NCI-H1048 (cell line): ENCODE data around the gene HOXC10.

ENCODE experiments used
- DNase-seq: peaks from one replicate; lab custom pipeline; 2025; lab: John Stamatoyannopoulos, UW

Gene HOXC10

DNA sequence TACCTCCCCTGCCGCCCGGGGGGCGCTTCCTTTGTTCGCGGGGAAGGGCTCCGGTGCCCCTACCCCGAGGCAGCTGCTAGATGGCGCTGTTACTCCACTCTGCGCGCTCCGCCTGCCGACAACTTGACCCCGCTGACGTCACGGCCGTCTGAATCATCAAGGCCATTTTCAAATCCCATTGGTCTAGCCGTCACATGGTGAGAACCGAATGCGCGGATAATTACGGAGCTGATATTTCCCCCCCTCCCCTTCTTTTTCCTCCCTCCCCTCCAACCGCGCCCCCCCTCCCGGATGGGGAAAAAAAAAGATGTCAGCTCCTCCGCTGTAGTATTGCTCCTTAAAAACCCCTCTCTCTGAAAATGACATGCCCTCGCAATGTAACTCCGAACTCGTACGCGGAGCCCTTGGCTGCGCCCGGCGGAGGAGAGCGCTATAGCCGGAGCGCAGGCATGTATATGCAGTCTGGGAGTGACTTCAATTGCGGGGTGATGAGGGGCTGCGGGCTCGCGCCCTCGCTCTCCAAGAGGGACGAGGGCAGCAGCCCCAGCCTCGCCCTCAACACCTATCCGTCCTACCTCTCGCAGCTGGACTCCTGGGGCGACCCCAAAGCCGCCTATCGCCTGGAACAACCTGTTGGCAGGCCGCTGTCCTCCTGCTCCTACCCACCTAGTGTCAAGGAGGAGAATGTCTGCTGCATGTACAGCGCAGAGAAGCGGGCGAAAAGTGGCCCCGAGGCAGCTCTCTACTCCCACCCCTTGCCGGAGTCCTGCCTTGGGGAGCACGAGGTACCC is at the start of gene HOXC10:
Gene HOXC10 (plus strand): TSS at position 246 of the 791 bp plus-strand sequence. CDS start 114 bp downstream, at position 360.
- DNase-seq = peak; percentile 98

DNA sequence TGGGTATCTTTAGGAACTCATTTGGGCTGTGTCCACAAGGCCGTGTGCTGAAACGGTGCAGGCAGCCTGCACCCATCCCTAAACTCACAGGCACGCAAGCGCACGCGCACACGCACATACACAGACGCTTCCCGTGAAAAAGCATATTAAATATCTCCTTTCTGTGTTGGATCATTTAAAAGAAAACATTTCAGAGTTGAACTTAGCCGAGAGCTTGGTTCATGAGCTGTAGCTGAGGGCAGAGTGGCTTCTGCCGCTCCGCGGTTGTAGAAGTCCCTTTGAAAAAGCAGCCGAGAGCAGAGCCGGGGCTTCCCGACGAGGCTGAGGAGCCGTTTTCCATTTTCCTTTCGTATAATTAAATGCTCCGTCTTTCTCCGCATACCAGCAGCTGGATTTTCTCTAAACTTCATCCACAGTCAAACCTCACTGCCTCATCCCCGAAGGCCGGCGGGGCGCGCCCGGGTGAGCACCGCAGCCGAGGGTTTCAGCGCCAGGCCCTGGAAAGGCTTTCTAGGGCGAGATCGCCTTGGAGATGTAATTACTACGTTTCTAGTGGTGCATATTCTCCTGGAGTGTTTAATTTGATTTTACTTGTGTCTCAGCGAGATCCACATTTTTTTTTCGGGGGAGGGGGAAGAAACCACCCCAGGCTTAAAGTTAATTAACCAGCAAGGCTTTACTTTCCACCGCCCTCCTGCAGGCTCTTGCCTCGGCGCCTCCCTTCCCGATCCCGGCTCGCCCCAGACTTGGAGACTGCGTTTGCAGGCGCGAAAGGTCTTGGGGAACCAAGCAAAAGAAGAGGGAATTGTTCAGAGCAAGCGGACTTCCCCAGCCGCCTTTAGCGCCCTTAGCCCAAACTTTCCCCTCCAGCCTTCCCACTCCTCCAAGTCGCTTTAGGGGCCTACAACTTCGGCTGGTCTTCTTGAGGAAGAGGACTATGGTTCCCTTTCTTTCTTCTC is 49.3 kb upstream of the HOXC10 start:
- DNase-seq = no peak

DNA sequence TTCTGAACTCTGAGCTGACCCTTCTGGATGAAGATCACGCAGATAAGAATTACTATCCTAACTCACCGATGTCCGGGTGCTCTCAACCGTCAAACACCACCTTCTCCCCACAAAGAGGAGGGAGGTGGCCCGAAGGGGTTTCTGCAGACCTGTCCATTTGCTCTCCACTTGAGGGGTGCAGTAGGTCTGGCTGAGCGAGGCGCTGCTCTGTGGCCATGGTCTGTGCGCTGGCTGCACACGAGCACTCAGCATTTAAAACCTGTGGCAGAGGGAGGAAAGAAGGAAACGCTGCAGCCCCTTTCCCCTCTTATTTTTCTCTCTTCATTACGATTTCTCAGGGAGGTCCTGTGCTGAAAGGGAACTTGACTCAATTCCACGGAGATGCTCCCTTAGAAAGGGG is 47.8 kb upstream of the HOXC10 start:
- DNase-seq = no peak

DNA sequence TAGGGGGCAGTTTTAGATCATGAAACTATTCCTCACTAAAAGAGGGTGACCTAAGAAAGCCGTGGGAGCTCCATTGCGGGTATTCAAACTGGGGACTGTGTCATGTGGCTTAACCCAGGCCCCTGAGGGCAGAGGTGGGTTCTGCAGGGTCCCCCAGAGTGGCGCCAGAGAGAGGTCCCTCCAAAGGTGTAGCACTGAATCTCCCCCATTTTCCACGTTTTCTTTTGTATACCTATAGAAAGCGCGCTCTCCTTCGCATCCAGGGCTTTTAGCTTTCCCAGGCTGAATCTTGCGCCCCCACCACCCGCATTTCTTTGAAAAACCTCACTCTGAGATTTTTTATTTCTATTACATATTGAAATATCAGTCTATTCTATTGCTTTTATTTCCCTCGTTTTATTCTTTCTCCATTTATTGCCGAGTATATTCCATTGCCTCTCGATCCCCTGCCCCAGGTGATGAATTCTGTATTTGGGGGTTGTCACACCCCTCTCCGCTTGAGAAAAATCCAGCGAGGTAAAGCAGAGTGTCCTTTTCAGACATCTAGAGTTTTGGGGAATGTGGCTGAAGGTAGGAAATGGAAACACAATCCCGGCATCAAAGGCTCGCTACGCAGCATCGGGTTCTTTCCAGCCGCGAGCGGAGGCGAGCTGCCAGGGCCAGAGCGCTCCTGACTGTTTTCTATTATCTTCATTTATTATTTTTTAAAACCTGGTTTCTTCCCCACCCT is 47.2 kb upstream of the HOXC10 start:
- no peak for DNase-seq

DNA sequence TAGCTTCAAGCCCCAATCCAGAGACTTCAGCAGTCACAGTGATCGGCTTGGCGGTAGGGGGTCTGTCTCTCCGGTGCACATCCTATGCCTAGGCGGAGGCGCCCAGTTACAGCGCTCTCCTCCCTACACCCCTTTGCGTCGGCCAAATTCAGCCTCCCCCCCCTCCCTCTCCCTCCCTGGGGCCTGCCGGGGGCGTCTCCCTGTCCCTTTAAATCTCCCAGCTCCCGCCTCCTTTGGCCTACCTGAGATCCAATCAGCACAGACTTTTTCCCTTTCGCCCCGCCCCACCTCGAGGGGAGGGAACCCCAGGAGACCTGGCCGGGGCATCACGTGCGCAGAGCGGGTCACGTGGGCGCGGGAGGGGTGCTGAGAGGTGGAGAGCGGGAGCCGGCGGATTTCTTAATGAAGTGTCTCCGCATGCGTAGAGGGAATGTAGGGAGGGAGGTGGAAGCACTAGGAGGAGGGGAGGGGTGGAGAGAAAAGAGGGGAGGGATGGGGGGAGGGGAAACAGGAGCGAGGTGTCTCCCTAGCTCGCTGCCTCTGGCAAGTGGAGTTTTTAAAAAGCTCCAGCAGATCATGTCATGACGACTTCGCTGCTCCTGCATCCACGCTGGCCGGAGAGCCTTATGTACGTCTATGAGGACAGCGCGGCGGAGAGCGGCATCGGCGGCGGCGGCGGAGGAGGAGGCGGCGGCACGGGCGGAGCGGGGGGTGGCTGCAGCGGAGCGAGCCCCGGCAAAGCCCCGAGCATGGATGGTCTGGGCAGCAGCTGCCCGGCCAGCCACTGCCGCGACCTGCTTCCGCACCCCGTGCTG is 46.4 kb upstream of the HOXC10 start, which contains the start of gene HOXC13:
Gene HOXC13 (plus strand): TSS at position 506 of the 815 bp plus-strand sequence. CDS start 76 bp downstream, at position 582.
- peak; percentile 99 for DNase-seq

DNA sequence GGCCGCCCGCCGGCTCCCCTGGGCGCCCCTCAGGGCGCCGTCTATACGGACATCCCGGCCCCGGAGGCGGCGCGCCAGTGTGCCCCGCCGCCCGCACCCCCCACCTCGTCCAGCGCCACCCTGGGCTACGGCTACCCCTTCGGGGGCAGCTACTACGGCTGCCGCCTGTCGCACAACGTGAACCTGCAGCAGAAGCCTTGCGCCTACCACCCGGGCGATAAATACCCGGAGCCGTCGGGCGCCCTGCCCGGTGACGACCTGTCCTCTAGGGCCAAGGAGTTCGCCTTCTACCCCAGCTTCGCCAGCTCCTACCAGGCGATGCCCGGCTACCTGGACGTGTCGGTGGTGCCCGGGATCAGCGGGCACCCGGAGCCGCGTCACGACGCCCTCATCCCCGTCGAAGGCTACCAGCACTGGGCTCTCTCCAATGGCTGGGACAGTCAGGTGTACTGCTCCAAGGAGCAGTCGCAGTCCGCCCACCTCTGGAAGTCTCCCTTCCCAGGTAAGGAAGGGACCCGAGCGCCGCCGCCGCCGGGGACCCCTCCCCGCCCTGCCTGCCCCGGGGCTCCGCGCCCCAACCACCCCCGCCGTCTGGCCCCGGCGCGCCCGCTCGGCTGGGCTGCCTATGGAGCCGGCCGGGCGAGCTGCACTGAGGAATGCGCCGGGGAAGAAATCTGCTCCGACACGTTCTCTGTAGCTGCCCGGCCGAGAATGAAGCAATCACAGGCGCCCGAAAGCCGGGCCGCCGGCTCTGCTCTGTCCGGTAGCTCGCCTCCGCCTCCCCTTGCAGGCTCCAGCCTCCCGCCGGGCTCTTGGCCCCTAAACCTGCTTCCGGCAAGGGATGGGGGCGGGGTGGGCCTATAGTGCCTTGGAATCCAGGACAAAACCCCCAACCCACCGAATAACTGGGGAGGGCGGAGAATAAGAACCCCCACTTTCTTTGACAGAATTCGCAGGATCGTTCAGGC is 45.5 kb upstream of the HOXC10 start:
- DNase-seq = no peak

DNA sequence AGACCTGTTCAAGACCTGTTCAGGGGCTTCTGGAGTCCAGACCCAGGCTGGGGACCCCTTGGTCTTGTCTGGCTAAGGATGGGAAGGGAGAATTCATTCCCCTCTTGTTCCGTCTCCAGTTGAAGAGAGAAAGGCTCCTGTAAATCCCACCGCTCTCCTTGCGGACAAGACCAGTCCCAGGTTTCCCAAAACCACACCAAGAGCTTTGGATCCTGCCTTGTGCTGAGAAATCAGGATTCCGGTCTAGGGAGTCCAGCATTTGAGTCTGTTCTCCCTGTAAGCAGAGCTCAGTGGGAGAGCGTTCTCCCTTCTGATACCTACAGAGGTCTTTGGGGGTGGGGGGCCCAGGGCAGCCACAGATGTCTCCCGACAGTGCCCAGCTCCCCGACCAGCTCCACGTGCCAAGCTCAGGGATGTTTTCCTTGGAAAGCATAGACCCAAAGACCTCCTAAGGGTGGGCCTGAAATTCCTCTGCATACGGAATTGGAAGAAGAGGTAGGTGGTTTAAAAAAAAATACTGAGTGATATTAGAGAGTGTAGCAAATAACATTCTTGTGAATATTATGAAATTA is 44.4 kb upstream of the HOXC10 start:
- no peak for DNase-seq

DNA sequence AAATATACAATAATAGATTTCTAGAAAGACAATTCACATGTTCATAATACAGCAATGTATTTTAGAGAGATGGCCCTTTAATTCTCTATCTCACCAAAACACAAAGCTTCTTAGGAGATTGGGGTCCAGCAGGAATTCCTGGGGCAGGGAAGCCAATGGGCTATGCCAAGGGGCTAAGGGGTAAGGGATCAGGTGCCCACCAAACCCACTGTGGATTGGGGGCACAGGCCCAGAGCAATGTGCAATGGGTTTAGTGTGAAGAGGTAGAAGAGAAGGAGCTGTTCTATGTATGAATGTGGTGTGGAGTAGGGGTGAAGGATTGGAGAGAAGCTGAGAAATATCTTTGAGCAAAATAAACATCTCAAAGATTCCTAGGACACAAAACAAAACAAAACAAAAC is 43.8 kb upstream of the HOXC10 start:
- DNase-seq = no peak

DNA sequence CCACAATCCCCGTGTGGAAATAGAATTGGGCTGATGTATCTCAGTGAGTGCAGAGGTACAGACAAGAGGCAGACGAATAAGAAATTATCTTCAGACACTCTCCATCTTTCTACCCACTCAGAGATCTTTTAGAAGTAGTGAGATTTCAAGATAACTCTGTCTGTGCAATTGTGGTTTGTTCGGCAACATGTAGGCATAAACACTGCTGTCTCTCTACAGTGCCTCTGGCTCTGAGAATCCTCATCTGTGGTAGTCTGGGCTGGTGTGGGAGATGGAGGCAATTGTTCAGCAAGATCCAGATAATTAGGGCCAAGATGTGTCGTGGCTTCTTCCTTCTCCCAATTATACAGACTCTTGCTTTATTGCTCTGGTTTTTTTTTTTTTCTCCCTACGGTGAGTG is 43.2 kb upstream of the HOXC10 start:
- no peak for DNase-seq

DNA sequence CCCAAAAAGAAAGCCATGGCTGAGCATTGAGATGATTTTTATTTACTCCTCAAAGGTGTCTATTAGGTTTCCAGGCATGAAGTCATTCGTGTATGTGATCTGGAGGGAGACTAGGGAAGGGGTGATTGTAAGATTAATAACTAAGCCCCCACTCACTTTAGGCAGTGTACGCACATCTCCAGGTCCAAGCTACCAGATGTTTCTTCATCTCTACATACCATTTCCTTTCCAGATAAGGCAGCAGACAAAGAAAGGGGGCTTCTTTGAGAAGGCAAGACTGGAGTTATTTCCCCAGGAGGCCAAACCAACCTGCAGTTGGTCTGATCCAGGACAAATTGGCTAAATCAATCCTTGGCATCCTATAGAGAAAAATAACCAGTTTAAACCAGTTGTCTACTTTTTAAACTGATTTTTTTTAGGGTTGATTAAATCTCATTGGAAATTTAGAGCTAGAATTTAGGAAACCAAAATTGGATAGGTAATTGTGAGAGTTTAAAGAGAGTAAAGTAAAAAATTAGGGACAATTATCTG is 42.4 kb upstream of the HOXC10 start:
- no peak for DNase-seq

DNA sequence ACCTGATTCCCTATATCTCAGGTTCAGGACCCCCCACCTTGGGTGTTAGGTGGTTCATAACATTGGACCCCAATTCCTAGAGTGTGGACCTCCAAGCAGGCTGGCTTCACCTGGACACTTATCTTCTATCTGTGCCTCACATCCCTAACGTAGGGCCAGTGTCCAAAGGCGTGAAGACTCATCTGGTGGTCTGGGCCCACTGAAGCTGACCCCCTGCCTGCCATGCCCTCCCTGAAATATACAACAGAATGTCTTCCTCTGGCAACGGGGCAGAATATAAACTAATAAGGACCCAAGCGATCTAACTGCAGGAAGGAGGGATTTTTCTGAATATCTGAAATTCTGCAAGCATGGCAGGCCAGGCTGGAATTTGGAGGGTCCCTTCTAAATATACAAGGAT is 40.7 kb upstream of the HOXC10 start:
- no peak for DNase-seq

DNA sequence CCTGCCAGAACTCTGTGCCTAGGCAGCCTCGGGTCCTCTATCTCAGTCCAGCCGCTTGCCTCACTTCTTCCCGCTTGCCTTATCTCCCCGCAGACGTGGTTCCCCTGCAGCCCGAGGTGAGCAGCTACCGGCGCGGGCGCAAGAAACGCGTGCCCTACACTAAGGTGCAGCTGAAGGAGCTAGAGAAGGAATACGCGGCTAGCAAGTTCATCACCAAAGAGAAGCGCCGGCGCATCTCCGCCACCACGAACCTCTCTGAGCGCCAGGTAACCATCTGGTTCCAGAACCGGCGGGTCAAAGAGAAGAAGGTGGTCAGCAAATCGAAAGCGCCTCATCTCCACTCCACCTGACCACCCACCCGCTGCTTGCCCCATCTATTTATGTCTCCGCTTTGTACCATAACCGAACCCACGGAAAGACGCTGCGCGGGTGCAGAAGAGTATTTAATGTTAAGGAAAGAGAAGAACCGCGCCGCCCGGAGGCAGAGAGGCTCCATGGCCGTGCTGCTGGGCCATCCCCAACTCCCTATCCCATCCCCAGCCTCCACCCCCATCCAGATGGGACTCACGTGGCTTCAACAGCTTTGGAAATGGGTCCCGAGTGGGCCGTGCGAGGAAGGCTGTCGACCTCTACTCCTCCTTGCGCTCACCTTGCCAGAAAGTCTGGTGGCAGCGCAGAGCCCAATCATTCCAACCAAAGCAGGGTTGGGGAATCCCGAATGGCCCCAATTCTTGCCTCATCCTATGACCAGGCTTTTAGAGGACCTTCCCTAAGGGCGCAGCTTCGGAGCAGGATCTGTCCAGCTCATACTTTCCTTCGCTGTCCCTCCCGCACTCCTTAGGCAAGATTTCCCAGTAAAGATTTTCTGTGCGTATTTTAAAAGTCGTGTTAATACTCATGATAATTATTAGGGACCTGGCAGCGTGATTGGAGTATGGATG is 39.8 kb upstream of the HOXC10 start:
- no peak for DNase-seq

DNA sequence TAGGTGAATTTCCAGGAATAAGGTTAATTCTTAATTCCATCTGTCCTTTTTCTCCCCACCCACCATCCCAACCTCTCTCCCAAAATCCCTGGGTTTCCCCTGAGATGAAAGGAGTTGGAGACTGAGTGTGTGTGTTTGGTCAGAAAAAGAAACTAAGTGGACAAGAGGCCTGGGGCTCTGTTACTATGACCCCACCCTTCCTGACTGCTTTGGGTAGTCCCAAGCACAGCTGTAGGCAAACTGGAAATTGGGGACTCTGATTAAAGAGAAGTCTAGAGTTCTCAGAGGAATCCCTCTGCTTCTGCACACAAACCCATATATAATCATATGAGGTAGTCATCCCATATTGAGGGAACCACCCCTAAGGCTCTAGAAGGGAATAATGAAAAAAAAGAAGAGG is 37.2 kb upstream of the HOXC10 start:
- DNase-seq = no peak

DNA sequence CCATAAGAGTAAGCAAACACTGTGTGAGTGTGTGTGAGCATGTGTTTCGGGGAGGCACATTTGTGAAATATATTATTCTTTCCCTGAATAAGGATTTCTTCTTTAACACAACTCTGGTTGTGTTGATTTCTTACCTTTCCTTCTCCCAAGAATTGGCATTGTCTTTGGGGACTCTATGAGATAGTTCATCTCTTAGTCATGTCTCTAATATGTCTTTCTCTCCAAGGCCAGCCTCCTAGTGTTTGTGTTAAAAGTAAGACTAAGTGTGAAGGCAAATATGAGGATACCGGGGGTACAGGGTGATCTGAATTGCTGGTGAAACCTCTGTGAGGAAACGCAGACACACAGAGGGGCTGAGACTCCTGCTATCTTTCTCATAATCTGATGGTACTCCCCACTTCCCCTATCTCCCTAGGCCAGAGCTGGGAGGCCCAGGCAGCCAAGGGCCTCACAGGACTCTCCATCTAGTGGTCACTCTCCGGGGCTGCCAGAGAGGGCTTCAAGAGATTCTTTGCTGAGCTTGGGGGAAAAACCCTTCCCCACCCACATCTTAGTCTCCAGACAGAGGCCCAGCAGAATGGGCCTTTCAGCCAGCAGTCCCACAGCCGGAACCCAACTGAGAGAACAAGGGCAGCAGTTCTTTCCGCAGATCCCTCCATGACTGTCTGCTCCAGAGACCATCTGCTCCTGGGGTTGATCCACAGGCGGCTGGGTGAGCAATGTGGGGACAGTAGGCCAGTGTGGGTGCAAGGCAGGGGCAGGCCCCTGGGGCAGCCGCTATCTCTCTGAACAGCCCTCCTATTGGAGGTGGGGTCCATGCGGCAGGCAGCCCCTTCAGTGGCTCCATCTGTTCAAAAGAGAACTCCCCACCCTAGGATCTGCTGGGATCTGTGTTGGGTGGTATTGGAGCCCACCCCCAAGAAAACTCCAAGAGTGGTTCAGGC is 36.0 kb upstream of the HOXC10 start:
- DNase-seq = no peak

DNA sequence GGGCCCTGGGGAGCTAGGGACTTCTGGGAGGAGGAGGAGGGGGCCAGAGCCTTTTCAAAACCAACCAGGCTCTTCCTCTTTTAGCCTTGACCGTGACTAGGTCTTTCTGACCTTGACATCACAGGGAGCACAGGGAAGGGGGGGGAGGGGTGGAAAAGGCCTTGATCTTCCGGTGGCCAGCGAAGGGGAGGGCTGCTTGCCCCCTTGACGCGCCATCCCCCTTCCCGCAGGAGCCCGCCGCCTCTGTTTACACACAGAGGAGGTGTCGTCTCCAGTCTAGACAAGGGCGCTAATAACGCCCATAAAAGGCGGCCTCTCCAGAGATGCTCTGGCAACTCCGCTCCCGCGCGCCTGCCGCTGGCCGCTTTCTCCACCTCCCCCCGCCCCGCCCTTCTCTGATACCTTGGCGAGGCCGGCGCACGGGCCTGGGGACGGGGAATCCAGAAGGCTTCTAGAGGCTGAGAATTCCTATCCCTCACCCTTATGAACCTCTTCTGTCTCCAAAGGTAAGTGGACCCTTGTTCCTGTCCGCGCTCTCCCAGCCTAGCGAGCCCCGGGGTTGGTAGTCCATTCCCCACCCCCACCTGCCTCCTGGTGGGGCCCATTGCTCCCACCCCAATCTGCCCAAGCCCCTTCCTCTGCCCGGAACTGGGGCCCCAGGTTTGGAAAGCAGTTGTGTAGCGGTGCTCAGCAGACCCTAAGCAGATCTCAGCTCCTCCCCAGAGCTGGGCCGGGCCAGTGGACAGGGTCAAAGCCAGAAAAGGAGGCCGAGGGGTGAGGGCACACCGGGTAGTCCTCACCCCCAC is 35.1 kb upstream of the HOXC10 start:
- DNase-seq = no peak

DNA sequence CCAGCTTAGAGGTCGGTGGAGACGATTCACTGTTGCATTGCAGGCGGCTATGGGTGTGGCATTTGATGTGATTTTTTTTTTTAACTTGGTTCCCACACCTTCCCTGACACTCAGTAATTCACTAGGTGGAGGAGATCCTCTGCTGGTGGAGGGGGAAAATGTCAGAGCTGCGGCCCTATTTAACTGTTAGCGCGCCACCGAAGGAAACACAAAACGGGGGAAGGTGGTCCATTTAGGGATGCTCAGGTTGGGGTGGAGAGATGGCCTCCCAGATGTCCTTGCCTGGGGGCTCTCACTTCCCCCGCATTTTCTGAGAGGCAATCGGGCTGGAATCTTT is 34.5 kb upstream of the HOXC10 start:
- no peak for DNase-seq
